GM19397 (cell line): Measurements from ENCODE around the gene DLX3.

ENCODE experiments used
- ATAC-seq: cut with Tn5 transposase; IDR thresholded peaks from one replicate; pipeline ENCODE4 v1.9.1; 2021; ENCODE audit warnings: mild to moderate bottlenecking, moderate library complexity; ENCODE audit not compliant: unreplicated experiment

DLX3 gene

GRCh38 chr17:49992933-49993422 lies 2.0 kb downstream of the DLX3 start:
- ATAC-seq = no peak

GRCh38 chr17:49992191-49992932 lies 2.7 kb downstream of the DLX3 start:
- ATAC-seq = no peak

DNA sequence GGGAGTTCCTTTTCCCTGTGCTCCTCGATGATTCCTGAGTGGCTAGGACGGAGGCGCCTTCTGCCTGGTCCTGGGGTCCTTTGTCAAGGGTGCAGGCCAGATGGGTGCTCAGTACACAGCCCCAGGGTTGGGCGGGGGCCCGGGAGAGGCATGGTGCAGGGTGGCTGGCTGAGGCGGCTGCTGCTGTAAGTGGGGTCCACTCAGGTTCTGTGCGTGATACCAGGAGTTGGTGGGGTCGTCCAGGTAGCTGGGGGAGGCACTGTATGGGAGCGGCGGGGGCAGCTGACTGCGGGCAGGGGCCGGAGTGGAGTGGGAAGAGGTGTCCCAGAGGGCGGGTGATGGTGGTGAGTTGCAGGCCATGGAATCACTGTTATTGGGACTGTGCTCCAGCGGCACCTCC lies 3.6 kb downstream of the DLX3 start:
- no peak for ATAC-seq

DNA sequence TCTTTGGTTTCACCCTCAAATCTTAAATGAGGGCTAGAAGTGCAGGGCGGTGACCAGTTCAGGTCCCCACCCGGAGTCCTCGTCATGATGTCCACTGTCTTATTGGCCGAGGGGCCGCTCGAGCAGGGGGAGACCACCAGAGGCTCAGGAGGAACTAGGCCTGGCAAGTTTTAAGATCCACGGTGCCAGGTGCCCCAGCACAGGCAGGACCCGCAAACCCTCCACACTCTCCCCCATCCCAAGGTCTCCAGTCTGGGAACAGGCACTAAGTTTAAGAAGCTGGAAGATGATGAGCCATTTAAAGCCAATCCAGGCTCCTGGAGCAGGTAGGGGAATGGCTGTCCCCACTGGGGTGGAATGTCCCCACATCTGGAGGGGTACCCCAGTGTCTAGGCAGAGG lies 4.1 kb downstream of the DLX3 start:
- ATAC-seq = no peak

- ATAC-seq = no peak
Measured at GRCh38 chr17:49990331-49990730, 4.7 kb downstream of the DLX3 start.

GRCh38 chr17:49989518-49989880 lies 5.5 kb downstream of the DLX3 start:
- no peak for ATAC-seq

DNA sequence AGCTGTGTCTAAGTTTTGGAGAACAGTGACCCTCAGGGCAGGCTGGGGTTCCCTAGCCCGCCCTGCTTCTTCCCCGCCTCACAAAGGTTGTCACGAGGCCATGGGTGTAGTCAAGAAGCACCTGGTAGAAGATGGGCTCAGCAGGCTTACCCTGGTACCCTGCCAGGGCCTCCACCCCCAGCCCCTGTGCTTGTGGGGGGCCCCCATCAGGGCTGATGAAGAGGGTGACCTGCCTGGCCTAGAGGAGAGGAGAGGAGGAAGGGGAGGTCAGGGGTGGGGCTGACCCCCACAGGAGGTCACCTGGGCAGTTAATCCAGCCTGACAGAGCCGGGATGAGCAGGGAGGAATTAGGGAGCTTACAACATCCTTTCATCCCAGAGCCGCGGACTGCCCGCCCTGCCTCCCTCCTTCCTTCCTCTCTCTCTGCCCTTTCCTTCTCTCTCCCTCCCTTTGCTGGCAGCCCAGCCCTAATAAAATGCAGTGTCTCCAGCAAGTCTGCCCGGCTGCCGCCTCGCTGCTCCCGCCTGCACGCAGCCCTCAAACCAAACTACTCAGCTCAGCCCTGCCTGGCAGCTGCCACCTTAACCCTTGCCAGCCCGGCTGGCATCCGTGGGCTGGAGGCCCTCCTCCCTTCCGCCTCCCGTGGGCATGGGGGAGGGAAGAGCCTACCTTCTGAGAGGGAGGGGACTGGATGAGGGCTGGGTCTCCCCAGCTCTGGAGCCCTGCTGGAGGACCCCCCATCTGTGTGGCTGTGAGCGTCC lies 7.2 kb downstream of the DLX3 start:
- ATAC-seq = no peak

GRCh38 chr17:49987290-49987585 lies 7.8 kb downstream of the DLX3 start:
- no peak for ATAC-seq

GRCh38 chr17:49986396-49987289 lies 8.4 kb downstream of the DLX3 start:
- no peak for ATAC-seq

GRCh38 chr17:49985310-49985990 lies 9.6 kb downstream of the DLX3 start:
- ATAC-seq = no peak

DNA sequence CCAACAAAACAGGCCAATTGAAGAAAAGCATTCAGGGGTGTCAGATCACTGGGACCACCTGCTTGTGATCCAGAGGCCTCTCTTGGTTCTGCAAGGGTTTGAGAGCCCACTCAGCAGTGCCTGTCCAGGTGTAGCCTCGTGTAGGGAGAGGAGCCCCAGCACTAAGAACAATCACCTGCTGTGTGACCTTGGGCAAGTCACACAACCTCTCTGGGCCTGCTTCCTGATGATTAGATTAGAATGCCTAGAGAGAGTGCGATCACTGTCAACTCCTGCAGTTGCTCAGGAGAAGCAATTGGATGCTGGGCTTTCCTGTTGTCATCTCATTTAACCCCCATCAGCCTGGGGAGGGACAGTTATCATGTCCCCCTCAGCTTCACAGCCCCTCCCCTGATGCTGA lies 10.2 kb downstream of the DLX3 start:
- ATAC-seq = no peak

GRCh38 chr17:49984283-49984682 lies 10.7 kb downstream of the DLX3 start:
- no peak for ATAC-seq

GRCh38 chr17:49980703-49981197 lies 14.3 kb downstream of the DLX3 start:
- ATAC-seq = no peak

DNA sequence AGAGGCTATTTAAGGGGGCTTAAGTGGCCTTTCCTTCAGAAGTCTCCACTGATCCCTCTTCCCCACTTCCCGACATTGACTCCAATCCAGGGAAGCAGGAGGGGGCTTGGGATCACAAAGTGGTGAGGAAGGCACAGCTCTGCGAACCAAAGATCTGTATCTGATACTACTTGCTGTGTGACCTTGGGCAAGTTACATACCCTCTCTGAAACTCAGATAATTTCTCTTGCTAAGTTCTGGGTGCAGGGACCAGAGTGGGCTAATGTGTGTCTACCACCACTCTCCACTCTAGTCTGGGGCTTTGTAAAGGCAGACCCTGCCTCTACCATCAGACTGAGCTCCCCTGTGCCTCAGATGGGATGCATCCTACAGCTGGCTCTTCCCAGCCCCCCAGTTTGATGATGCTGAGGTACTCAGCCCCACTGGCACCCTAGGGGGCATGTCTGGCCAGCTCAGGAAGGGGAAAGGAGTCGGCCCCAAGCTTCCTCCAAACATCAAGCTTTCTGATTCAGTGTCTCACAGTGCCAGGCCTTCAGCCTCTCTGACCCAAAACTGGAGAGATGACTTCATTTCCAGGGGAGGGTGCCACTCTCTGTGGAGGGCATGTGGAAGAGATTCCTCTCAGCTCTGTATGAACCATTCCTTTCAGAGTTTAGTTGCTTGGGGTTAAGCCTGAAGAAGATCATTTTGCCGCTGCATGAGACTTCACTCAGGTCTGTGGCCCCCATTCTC lies 15.1 kb downstream of the DLX3 start:
- no peak for ATAC-seq

DNA sequence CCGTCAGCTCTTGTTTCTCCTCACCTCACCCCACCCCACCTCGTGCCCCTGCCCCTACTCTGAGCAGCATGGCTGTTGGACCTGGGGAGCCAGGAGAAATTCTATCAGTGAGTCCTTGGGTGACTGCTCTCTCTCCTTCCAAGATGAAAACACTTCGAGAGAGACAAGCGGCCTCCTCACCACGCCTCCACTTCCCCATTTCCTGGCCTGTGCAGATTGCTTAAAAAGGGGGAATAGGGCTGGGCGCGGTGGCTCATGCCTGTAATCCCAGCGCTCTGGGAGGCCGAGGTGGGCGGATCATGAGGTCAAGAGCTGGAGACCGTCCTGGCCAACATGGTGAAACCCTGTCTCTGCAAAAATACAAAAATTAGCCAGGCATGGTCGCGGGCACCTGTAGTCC lies 16.5 kb downstream of the DLX3 start:
- no peak for ATAC-seq

- no peak for ATAC-seq
Measured at GRCh38 chr17:49977463-49978389, 17.3 kb downstream of the DLX3 start.

DNA sequence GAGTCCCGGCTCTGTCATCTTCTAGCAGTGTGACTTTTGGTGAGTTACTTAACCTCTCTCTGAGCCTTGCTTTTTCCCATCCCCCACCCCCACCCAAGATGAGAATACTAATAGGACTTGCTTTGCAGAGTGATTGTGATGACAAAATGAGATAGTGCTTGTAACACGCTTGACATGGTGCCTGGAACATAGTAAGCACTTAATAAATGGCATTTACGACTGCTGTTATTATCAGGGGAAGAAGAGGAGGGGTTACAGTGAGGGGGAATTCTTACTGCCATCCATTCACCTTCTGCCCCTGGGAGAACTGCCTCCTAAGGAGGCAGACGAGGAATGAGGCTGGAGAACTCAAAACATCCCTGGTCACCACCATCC lies 18.2 kb downstream of the DLX3 start:
- ATAC-seq = no peak

DNA sequence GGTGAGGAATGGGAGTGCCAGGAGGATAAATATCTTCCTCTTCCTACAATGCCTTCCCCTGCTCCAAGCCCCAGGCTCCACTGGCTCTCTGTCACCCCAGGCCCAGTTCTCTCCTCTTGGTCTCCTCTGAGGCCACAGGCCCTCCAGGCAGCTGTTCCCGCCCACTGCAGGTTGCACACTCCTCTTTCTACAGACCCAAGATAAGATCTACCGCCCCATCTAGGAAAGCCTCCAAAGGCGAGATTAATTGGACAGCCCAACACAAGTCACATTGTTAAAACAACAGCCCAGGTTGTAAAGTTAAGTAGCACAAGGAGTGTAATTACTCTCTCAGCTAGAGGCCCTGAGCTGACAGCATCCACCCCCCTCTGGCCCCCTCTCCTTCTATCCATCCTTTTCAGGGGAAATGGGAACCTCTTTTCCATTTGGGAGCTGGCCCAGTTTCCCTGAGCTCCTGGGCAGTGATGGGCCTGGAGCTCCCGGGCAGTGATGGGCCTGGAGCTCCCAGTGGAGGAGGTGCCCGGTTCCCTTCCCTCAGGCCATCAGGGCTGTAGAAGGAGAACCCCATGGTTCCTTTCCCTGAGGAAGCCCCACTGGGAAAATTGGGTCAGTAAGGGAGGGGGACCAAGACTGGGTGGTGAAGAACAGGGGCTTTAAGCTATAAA lies 18.7 kb downstream of the DLX3 start:
- no peak for ATAC-seq

GRCh38 chr17:49975531-49975930 lies 19.5 kb downstream of the DLX3 start:
- ATAC-seq = no peak
